Germinal center (tissue), 1 donor: Measurements from ENCODE around the gene CNRIP1.
A peak's percentile ranks its signal among the peaks of the same experiment; 100 is the strongest.
"Not testable (repeated sequence)": the region's sequence is repeated elsewhere in the genome, so short reads cannot be mapped to it uniquely, and the experiment has no call there.

ENCODE experiments used
- DNase-seq: peaks from one replicate; pipeline ENCODE4 v3.0.0; 2012; ENCODE audit warnings: mixed read lengths, low spot score

The CNRIP1 gene

GRCh38 chr2:68319398-68320117 lies at the start of gene CNRIP1:
TSS of gene CNRIP1 (minus strand) at chr2:68319949. CDS start at chr2:68319400, 549 bp downstream.
- peak; percentile 26 for DNase-seq

DNA sequence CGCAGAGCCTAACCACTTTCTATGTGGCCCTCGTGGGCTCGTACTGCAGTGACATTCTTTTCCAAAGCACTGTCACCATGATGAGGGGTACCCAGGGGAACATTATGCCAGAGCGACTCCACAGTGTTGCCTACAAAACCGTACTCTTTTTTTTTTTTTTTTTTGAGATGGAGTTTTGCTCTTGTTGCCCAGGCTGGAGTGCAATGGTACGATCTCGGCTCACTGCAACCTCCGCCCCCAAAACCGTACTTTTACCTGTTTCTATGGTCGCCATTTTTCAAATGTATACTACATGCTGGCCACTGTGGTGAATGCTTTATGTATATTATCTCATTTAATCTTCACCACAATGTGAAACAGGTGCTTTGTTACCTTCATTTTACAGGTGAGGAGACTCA lies 49.6 kb upstream of the CNRIP1 start:
- DNase-seq: no peak

DNA sequence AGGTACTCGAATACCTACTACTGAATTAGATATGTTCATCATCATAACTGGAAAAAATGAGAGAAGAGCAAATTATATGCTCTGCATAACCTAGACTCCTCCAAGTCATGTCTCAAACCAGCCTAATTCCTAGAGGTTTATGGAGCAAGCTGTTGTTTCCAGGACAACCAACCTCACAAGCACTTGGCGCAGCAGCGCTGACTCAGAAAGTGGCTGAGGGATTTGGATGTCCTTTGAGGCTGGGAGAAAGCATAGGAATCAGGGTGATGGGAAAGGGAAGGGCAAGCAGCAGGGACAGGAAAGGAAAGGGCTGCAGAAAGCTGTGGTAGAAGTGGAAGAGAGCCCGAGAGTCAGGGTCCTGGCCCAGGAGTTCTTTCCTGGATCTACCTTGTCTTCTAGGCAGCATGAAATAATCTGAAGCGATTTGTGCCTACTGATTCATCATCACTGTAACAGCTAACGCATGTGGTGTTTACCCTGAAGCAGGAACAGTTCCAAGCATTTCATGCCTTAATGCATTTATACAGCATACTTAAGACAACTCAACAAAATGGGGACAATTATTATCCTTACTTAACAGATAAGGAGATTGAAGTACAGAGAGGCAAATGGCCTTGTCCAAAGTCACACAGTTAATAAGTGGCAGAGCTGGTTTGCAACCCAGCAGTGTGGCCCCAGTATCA lies 49.0 kb upstream of the CNRIP1 start:
- DNase-seq: no peak

GRCh38 chr2:68367953-68368653 lies 48.4 kb upstream of the CNRIP1 start:
- DNase-seq: no peak

- DNase-seq: peak; percentile 17
Observed at GRCh38 chr2:68366083-68366560, 46.4 kb upstream of the CNRIP1 start.

DNA sequence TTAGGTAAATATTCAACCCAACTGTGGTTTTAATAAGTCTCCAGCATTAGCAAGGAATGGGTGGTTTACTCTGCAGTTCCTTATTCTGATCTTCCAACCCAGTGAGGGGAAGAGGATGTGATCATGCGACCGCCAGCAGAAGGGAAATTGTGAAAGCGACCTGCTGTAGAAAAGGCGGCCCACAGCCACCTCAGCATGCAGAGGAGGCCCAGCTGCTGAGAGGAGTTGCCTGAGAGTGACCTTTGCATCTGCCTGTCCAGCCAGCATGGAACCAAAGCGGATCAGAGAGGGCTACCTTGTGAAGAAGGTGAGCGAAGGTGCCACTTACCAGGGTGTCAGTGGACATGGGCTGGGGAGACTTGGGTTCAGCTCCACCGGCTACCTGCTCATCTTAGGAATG lies 45.3 kb upstream of the CNRIP1 start, which contains the start of gene PLEK:
Gene PLEK, plus strand, starts transcription at position 196 of the 400 bp plus-strand sequence. Its CDS starts 70 bp downstream, at position 266.
- peak; percentile 39 for DNase-seq

DNA sequence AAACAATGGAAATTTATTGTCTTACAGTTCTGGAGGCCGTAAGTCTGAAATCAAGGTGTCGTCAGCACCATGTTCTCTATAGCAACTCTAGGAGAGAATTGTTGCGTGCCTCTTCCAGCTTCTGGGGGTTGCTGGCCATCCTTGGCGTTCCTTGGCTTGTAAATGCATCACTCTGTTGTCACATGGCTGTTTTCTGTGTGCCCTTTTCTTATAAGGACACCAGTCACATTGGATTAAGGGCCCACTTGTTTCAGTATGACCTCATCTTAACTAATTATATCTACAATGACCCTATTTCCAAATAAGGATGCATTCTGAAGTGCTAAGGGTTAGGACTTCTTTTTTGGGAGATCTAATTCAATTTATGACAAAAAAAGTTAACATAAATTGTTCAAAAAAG lies 44.0 kb upstream of the CNRIP1 start:
- DNase-seq: no peak

GRCh38 chr2:68362749-68363148 lies 43.0 kb upstream of the CNRIP1 start:
- DNase-seq: no peak

DNA sequence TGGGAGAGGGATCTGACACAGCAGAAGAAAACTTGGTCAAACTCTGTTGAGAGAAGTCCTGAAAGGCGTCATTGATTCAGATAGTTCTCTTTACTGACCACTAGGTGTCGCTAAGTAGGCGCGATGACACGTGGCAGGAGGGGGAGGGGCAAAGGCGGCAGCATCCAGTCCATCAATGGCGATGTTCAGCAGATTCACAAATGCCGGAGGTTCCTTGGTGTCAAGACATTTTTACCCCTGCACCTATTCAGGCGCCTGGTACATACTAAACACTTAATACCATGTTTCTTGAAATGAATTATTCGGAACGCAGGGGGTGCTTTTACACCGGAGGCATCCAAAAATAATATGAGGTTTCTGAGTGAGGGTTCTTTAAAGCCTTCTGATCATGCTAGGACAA lies 42.3 kb upstream of the CNRIP1 start:
- DNase-seq: peak; percentile 72

- DNase-seq: no peak
Observed at GRCh38 chr2:68359889-68360288, 40.1 kb upstream of the CNRIP1 start.

DNA sequence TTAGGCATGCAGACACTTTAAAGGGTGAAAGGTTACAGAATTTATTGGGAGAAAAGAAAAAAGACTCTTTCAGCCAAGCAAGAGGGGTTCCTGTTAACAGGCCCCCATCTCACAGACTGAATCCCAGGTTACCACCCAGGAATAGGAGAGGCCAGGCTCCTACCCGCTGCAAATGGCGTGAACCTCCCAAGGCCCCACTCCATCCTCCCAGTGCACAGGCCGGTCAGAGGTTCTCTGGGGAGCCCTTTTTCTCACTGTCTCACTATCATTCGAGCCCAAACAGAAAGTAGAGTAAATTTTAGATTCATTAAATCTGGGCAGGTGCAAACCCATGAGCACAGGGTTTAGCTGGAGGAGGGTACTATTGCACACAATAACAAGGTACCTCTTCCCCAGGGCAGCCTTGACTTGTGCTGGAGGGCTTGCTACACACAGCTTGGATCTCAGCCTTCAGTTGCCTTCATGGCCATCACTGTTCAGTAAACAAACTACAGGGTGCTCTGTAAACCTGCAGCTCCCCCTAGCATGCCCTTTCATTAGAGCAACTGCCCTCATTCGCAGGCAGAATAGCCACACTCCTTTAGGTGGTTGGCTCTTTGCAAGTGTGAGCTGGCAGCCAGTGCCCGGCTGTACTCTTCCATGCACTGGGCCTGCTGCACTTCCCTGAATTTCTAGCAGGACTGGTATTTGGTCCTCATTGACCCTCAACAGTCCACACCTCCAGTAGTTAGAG lies 38.0 kb upstream of the CNRIP1 start:
- peak; percentile 63 for DNase-seq

- DNase-seq: no peak
Observed at GRCh38 chr2:68356599-68357239, 37.0 kb upstream of the CNRIP1 start.

GRCh38 chr2:68352651-68353391 lies 33.1 kb upstream of the CNRIP1 start:
- DNase-seq: no peak

DNA sequence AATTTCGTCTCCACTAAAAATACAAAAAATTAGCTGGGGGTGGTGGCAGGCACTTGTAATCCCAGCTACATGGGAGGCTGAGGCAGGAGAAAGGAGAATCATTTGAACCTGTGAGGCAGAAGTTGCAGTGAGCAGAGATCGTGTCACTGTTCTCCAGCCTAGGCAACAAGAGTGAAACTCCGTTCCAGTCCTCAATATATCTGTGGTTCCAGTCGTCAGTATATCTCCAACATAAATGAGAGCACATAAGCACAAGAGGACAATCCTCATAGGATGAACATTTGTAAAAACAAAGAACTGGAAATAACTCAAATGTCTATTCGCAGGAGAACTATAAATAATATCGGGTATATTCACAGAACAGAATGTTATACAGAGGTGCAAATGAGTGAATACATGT lies 32.2 kb upstream of the CNRIP1 start:
- no peak for DNase-seq

DNA sequence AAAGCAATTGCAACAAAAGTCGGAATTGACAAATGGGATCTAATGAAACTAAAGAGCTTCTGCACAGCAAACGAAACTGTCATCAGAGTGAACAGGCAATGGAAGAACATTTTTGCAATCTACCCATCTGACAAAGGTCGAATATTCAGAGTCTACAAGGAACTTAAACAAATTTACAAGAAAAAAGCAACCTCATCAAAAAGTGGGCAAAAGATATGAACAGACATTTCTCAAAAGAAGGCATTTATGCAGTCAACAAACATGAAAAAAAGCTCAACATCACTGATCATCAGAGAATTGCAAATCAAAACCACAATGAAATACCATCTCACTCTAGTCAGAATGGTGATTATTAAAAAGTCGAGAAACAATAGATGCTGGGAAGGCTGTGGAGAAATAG lies 29.3 kb upstream of the CNRIP1 start:
- DNase-seq: not testable (repeated sequence)

DNA sequence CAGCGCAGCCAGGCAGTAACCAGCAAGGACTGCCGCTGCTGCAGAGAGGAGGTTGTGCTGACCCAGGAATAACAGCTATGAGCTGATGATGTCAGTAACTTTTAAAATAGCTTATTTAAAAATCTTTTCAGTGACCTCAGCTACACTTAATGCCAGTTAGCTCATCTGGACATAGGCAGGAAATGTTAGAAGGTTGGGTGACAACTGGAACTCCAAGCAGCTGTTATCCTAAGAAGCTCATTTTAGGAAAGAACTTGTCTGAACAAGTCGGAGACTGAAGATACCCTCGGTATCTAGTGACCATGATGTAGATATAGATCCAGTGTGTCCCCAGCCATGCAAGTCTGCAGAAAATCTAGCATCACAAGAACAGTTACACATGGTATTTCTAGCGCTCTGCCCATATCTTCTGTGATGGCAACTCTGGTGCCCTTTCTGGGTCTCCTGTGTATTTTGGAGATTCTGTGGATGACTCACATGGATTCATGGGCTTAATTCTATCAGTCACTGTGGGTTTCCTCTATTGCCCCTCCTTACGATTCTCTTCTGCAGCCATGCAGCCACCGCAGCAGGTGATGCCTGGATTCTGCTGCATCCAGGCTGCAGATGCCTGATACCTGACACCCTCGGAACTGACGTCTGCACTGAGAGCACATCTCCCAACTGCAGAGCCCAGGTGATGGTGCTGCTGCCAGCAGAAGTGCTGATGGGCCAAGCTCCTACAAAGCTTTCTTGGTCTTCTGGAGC lies 25.6 kb upstream of the CNRIP1 start:
- DNase-seq: no peak

- no peak for DNase-seq
Observed at GRCh38 chr2:68344031-68344430, 24.3 kb upstream of the CNRIP1 start.

DNA sequence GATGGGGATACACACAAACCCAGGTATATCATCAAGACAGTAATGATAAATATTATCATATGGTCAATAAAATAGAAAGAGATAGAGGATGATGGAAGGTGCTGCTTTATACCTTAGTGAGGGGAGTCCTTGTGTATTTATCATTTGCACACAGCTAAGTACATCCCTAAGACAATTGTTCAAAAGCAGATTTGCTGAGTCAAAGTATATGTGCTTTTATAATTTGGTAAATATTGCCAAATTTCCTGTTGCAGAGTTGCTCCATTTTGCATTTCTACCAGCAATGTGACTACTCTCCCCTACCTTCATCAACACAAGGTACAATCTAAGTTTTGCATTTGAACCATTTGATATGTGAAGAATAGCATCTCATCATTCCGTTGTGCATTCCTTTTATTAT lies 22.7 kb upstream of the CNRIP1 start:
- DNase-seq: no peak

DNA sequence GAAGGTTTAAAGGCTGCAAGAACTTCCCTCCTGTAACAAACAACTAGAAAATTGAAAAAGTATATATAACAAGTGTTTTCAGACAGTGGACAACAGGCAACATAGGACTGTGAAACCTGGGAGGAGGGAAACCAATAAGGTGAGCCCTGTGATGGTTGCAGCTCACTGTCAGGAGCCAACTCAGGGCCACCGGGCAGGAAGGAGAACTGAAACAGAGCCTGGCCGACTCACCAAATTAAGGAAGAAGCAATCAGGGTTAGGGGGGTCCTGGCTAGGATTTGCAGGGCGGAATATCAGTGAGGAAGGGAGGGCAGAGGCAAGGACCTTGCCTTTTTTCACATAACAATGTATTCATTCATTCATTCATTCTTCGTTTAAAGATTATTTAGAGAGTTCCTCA lies 21.8 kb upstream of the CNRIP1 start:
- DNase-seq: no peak

DNA sequence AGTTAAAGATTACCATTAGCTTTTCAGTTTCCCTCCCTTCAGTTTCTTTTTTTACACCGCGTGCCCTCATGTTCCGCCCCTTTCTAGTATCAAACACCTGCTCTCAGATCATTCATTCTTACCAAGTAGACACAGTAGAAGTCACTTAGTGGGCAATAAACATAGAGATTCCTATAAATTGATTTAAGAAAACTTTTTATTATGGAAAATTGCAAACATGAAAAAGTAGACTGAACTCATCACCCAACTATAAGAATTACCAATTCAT lies 21.2 kb upstream of the CNRIP1 start:
- DNase-seq: no peak
